Measurements from ENCODE around the gene ULK1.

Gene ULK1

GRCh38 chr12:131894313-131894860, at the start of gene ULK1:
ULK1 (plus strand) TSS chr12:131894622; CDS start chr12:131895002, 380 bp downstream.
- DNase-seq (ENCODE audit: low spot score), result peak; percentile 93

- no peak for DNase-seq (ENCODE audit: low spot score)
These were observed 49.8 kb upstream of the ULK1 start for GRCh38 chr12:131844656-131845055.

- DNase-seq (ENCODE audit: low spot score), result no peak
These were observed 49.3 kb upstream of the ULK1 start for GRCh38 chr12:131845121-131845520.

- DNase-seq (ENCODE audit: low spot score), result no peak
These were observed 47.0 kb upstream of the ULK1 start for GRCh38 chr12:131847456-131847855.

- no peak for DNase-seq (ENCODE audit: low spot score)
These were observed 45.7 kb upstream of the ULK1 start for GRCh38 chr12:131848753-131849152.

GRCh38 chr12:131849700-131850553, 44.5 kb upstream of the ULK1 start:
- DNase-seq (ENCODE audit: low spot score), result no peak

GRCh38 chr12:131850856-131851559, 43.4 kb upstream of the ULK1 start:
- peak; percentile 41 for DNase-seq (ENCODE audit: low spot score)

- no peak for DNase-seq (ENCODE audit: low spot score)
These were observed 42.5 kb upstream of the ULK1 start for GRCh38 chr12:131851741-131852550.

- DNase-seq (ENCODE audit: low spot score), result no peak
These were observed 41.7 kb upstream of the ULK1 start for GRCh38 chr12:131852551-131853299.

GRCh38 chr12:131853832-131854797, 40.3 kb upstream of the ULK1 start:
- DNase-seq (ENCODE audit: low spot score), result no peak

- no peak for DNase-seq (ENCODE audit: low spot score)
These were observed 39.5 kb upstream of the ULK1 start for GRCh38 chr12:131854861-131855476.

GRCh38 chr12:131855521-131856142, 38.8 kb upstream of the ULK1 start:
- DNase-seq (ENCODE audit: low spot score), result no peak

- no peak for DNase-seq (ENCODE audit: low spot score)
These were observed 37.9 kb upstream of the ULK1 start for GRCh38 chr12:131856366-131857097.

- DNase-seq (ENCODE audit: low spot score), result no peak
These were observed 36.2 kb upstream of the ULK1 start for GRCh38 chr12:131857908-131858850.

- peak; percentile 91 for DNase-seq (ENCODE audit: low spot score)
These were observed 33.8 kb upstream of the ULK1 start for GRCh38 chr12:131860472-131861260.

GRCh38 chr12:131861261-131862083, 33.0 kb upstream of the ULK1 start:
- DNase-seq (ENCODE audit: low spot score), result no peak

Measured in LoVo (cell line).